ENCODE measurements around the gene MLH1.
"Not testable (repeated sequence)": the region's sequence is repeated elsewhere in the genome, so short reads cannot be mapped to it uniquely, and the experiment has no call there.

The MLH1 gene

DNA sequence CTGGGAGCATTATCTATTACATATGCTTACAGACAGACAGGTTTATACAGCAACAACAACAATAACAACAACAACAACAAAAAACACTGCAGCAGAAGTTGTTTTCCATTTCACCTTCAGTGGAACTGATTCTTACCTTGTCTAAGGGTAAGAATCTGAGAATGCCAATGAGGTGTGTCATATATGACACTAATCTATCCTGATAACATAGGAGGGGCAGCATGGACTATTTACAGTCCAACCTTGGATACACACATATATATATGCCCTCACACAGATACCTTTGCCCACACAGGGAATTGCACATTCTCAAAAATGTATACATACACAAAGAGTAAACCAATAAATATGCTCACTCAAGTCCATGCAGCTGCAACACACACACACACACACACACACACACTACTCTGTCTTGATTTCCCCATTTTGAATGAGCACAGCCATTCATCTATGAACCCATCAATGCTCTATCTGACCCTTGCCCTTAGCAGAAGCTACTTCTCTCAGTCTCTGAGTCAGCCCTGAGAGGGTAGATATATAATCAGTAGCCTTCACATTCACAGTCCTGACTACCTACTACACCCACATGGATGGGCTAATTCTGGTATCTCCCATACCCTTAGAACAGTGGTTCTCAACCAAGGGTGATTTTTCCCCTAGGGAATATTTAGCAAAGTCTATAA lies 38.7 kb upstream of the MLH1 start:
- no peak for DNase-seq (ENCODE audit: low spot score)
- in situ Hi-C loops (cut with MboI; ENCODE audit: low pct_unique_long_range_greater_than_20kb, low sequenced_read_pairs, unreplicated experiment): loop anchor here (10.0 kb wide), 1 partner anchor 230 kb away; no protein-coding TSS in a partner anchor
- TF ChIP-seq, protein P1, sequence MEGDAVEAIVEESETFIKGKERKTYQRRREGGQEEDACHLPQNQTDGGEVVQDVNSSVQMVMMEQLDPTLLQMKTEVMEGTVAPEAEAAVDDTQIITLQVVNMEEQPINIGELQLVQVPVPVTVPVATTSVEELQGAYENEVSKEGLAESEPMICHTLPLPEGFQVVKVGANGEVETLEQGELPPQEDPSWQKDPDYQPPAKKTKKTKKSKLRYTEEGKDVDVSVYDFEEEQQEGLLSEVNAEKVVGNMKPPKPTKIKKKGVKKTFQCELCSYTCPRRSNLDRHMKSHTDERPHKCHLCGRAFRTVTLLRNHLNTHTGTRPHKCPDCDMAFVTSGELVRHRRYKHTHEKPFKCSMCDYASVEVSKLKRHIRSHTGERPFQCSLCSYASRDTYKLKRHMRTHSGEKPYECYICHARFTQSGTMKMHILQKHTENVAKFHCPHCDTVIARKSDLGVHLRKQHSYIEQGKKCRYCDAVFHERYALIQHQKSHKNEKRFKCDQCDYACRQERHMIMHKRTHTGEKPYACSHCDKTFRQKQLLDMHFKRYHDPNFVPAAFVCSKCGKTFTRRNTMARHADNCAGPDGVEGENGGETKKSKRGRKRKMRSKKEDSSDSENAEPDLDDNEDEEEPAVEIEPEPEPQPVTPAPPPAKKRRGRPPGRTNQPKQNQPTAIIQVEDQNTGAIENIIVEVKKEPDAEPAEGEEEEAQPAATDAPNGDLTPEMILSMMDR (IDR thresholded peaks at IDR 0.05; ENCODE audit: extremely low read depth, insufficient read depth, missing control alignments): no peak

DNA sequence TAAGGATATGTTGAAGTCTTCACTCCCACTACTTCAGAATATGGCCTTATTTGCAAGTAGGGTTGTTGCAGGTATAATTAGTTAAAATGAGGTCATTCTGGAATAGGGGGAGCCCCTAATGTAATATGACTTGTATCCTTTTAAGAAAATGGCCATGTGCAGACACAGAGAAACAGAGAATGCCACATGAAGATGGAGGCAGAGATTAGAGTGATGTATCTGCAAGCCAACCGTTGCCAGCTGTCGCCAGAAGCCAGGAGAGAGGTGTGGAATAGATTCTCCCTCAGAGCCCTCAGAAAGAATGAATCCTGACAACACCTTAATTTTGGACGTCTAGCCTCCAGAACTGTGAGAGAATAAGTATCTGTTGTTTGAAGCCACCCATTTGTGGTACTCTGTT lies 37.2 kb upstream of the MLH1 start:
- in situ Hi-C loops (cut with MboI; ENCODE audit: low pct_unique_long_range_greater_than_20kb, low sequenced_read_pairs, unreplicated experiment): loop anchor here (10.0 kb wide), 1 partner anchor 231 kb away; no protein-coding TSS in a partner anchor
- DNase-seq (ENCODE audit: low spot score): no peak

DNA sequence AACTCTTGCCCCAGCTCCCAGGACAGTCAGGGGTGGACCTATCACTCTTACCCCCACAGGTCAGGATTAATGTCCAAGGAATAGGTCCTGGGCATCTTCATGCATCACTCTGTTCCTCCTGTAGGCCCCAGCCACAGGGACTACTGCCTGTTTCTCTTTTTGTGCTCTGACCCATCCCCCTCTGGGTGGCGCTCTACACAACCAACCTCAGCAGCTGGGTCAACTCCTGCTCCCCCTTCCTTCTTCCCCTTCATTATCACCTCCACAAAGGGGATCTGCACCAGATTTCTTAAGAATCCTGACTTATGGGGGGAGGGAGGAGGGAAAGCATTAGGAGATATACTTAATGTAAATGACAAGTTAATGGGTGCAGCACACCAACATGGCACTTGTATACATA lies 36.3 kb upstream of the MLH1 start:
- TF ChIP-seq, protein P1 (IDR thresholded peaks at IDR 0.05; ENCODE audit: extremely low read depth, insufficient read depth, missing control alignments): peak; percentile 19
- no peak for DNase-seq (ENCODE audit: low spot score)
- in situ Hi-C loops (cut with MboI; ENCODE audit: low pct_unique_long_range_greater_than_20kb, low sequenced_read_pairs, unreplicated experiment): loop anchor here (10.0 kb wide), 1 partner anchor 232 kb away; no protein-coding TSS in a partner anchor

More for the DNA sequence above, 37.2 kb upstream of the MLH1 start:
- TF ChIP-seq, protein P1 (IDR thresholded peaks at IDR 0.05; ENCODE audit: extremely low read depth, insufficient read depth, missing control alignments): no peak

DNA sequence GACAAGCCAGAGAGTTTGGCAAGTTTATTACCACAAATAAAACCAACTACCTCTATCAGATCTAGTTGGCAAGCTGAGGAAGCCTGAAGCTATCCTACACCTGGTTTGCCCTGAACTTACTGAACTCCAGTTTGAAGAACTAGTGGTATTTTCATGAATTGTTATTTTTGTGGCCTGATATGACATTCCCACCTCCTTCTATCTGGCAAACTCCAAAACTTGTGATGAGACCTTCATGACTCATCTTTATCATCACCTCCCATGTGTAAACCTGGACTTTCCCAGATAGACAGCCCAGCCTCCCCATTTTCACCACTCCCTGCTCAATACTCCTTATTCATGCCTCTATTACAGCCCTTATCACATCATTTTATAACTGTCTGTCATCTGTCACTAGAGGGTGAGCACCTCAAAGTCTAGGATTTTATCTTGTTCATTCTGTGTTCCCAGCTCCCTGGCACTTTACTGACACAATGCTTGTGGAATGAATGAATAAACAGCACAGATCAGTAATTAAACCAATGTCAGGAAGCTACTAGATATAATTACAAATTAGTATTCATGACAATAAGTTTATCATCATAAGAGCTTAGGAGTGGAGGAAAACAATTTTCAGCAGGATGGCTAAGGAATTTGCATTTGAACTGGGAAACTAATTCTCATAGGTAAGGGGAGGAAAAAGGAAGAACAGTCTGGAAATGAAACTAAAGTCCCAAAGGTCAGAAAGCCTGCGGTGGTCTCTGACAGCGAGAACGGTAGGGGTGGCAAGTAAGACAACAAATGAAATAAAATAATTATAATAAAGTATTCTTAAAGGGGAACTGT lies 35.2 kb upstream of the MLH1 start:
- TF ChIP-seq, protein P1 (IDR thresholded peaks at IDR 0.05; ENCODE audit: extremely low read depth, insufficient read depth, missing control alignments): no peak
- in situ Hi-C loops (cut with MboI; ENCODE audit: low pct_unique_long_range_greater_than_20kb, low sequenced_read_pairs, unreplicated experiment): loop anchor here (10.0 kb wide), 1 partner anchor 233 kb away; no protein-coding TSS in a partner anchor
- no peak for DNase-seq (ENCODE audit: low spot score)

DNA sequence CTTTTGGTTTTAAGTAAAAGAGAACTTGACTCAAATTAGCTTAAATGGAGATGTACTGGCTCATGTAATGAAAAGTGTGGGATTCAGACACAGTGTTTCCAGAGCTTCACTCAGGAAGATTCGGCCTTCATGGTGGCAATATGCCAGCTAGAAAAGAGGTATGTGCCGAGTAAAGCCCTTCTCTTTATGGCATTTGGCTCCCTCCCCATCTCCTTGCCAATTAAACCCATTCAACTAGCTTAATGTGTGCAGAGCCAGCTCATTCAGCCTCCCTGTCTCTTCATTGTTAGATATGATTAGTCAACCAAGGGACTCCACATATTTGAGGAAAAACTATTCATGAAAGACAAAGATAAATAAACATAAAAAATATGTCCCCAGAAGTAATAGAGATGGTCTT lies 33.5 kb upstream of the MLH1 start:
- in situ Hi-C loops (cut with MboI; ENCODE audit: low pct_unique_long_range_greater_than_20kb, low sequenced_read_pairs, unreplicated experiment): loop anchor here (10.0 kb wide), 1 partner anchor 235 kb away; no protein-coding TSS in a partner anchor
- no peak for DNase-seq (ENCODE audit: low spot score)
- TF ChIP-seq, protein P1 (IDR thresholded peaks at IDR 0.05; ENCODE audit: extremely low read depth, insufficient read depth, missing control alignments): no peak

DNA sequence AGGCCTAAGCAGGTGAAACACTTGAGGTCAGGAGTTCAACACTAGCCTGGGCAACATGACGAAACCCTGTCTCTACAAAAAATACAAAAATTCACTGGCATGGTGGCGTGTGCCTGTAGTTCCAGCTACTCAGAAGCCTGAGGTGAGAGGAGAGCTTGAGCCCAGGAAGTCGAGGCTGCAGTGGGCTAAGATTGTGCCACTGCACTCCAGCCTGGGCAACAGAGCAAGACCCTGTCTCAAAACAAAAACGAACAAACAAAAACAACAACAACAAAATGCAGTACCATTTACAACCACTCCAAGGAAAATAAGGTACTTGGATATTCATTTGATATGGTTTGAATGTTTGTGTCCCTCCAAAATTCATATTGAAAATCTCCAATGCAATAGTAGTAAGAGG lies 32.8 kb upstream of the MLH1 start:
- TF ChIP-seq, protein P1 (IDR thresholded peaks at IDR 0.05; ENCODE audit: extremely low read depth, insufficient read depth, missing control alignments): no peak
- DNase-seq (ENCODE audit: low spot score): no peak
- in situ Hi-C loops (cut with MboI; ENCODE audit: low pct_unique_long_range_greater_than_20kb, low sequenced_read_pairs, unreplicated experiment): no loop called here

DNA sequence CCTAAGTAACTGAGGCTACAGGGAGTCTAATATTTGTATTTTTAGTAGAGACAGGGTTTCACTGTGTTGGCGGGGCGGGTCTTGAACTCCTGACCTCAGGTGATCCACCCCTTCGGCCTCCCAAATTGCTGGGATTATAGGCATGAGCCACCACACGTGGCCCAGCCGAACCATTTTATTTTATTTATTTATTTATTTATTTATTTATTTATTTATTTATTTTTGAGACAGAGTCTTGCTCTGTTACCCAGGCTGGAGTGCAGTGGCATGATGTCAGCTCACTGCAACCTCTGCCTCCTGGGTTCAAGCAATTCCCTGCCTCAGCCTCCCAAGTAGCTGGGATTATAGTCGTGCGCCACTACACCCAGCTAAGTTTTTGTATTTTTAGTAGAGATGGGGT lies 30.3 kb upstream of the MLH1 start:
- DNase-seq (ENCODE audit: low spot score); in situ Hi-C loops (cut with MboI; ENCODE audit: low pct_unique_long_range_greater_than_20kb, low sequenced_read_pairs, unreplicated experiment): not testable (repeated sequence)
